Small intestine (tissue), 7 donors: Measurements from ENCODE around the gene GRIK1. TPM values are rescaled to one million over a fixed set of nuclear protein-coding genes. Genes with fewer than 3 reads are reported as not detected.
A peak's percentile ranks its signal among the peaks of the same experiment; 100 is the strongest.

ENCODE experiments used
- DNase-seq, 2 donors: peaks; one replicate each; pipeline versions ENCODE4 v3.0.0 to v3.0.0-alpha.2; 2013
- FAIRE-seq: peaks from 2 replicates; lab custom pipeline; 2012; peaks lifted over from hg19 to GRCh38; lab: Jason Lieb, UNC
- H3K27ac ChIP-seq, 3 donors: one replicate each; pipeline ENCODE4 v1.5.1; 2013; ENCODE audit warnings: low read length in 2 of 3, mild to moderate bottlenecking in 2 of 3, control low read depth in 1 of 3, inconsistent platforms in 1 of 3, low read depth in 1 of 3, moderate library complexity in 1 of 3
- H3K27me3 ChIP-seq, 3 donors: one replicate each; pipeline ENCODE4 v1.6.1; 2013; ENCODE audit warnings: low read length in 3 of 3, inconsistent platforms in 1 of 3; ENCODE audit not compliant: control insufficient read depth in 3 of 3, insufficient read depth in 3 of 3
- H3K36me3 ChIP-seq, 3 donors: one replicate each; pipeline ENCODE4 v1.6.1; 2013; ENCODE audit warnings: low read length in 3 of 3, inconsistent platforms in 1 of 3, low read depth in 1 of 3, mild to moderate bottlenecking in 1 of 3, moderate library complexity in 1 of 3; ENCODE audit not compliant: control insufficient read depth in 3 of 3, insufficient read depth in 2 of 3
- H3K4me1 ChIP-seq, 3 donors: one replicate each; pipeline ENCODE4 v1.6.1; 2013; ENCODE audit warnings: low read length in 2 of 3, inconsistent platforms in 1 of 3, low read depth in 1 of 3, mild to moderate bottlenecking in 1 of 3, moderate library complexity in 1 of 3; ENCODE audit not compliant: control insufficient read depth in 3 of 3, insufficient read depth in 2 of 3
- H3K4me3 ChIP-seq, 3 donors: one replicate each; pipeline ENCODE4 v1.5.1; 2013; ENCODE audit warnings: low read length in 3 of 3, control low read depth in 1 of 3, inconsistent platforms in 1 of 3, low read depth in 1 of 3, mild to moderate bottlenecking in 1 of 3, moderate library complexity in 1 of 3
- H3K9me3 ChIP-seq, 2 donors: one replicate each; pipeline ENCODE4 v1.6.1; 2013; ENCODE audit warnings: low read depth in 1 of 2, low read length in 1 of 2; ENCODE audit not compliant: control insufficient read depth in 2 of 2, insufficient read depth in 1 of 2
- WGBS, 3 donors: extraction: QIAGEN DNeasy Blood & Tissue Kit; methylation state at CpG; one replicate each; pipeline ENCODE4 v1.1.7; 2013; 5-methylcytosine and 5-hydroxymethylcytosine counted together
- polyA plus RNA-seq, 4 donors: library from polyadenylated mRNA; stranded (reverse) in 3 of 4; unstranded in 1 of 4; fragments of 200-250 nt in 3 of 4; fragments of 120-200 nt in 1 of 4; gene quantifications; one replicate each; pipeline versions ENCODE4 v1.2.1 to v1.2.3, GENCODE V29; 2013
- donor health status: healthy with polysubstance abuse.
- donor health status: control.
- donor health status: control.
- donor health status: Bipolar disorder and iron deficiency.
- donor health status: healthy.

Gene GRIK1
- polyA plus RNA-seq, 4 donors, result 0.24 to 0.37 TPM; not detected in 2

GRCh38 chr21:29730281-29730680, 209.5 kb downstream of the GRIK1 start:
- Histone ChIP-seq H3K4me1 (peaks cover 0 to 4% (median 0%) of the 10 kb centered on the region in 3 donors), H3K27me3 (no peaks in the 10 kb centered on the region), H3K9me3 (no peaks in the 10 kb centered on the region), H3K27ac (no peak overlapping the region), H3K4me3 (no peak overlapping the region), H3K36me3 (no peaks in the 10 kb centered on the region)
- WGBS, 3 donors, result 78 to 81% (median 80%) methylated on average over 1 of the region's 1 CpG
- no peak for FAIRE-seq
- DNase-seq, result no peak

GRCh38 chr21:29726044-29726443, 213.8 kb downstream of the GRIK1 start:
- H3K27me3 ChIP-seq, result no peaks in the 10 kb centered on the region
- no peak overlapping the region for H3K4me3 ChIP-seq
- no peaks in the 10 kb centered on the region for H3K9me3 ChIP-seq
- no peak for DNase-seq
- FAIRE-seq, result no peak
- H3K4me1 ChIP-seq, result peaks cover 0 to 6% (median 0%) of the 10 kb centered on the region in 3 donors
- no peaks in the 10 kb centered on the region for H3K36me3 ChIP-seq
- no peak overlapping the region for H3K27ac ChIP-seq

DNA sequence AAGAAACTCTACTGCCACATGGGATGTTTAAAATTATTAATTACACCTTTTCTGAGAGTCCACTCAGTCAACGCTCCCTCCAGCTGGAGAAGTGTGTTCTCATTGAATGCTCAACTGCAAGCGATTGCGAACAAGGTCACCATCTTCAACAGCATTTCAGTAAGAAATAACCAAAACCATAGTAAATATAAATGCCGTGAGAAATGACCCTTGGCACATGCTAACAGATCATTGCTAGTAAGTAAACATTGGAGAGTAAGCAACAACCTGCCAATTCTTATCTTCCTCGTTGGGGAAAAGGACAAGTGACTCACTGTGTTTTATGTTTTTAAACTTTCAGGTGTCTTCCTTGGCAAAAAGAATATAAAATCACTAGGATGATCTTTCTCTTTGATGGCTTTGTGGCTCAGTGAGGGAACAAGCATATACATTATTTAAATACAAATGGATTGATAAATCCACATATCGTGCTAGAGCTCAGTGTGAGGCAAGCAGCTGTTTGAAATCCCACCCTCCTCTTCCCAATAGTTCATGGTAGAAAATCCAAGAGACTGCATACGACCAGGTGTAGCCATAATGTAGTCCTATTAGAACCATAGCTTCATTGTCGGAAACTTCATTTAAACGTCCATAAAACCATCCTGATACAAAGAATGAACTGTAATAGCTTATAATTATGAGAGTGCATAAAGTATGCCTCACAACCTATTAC, 214.6 kb downstream of the GRIK1 start:
- Histone ChIP-seq H3K27me3 (no peaks in the 10 kb centered on the region), H3K4me3 (no peak overlapping the region), H3K4me1 (peaks cover 0 to 6% (median 0%) of the 10 kb centered on the region in 3 donors), H3K9me3 (no peaks in the 10 kb centered on the region), H3K27ac (no peak overlapping the region), H3K36me3 (no peaks in the 10 kb centered on the region)
- no peak for FAIRE-seq
- WGBS, 3 donors, result 16 to 51% (median 27%) methylated on average over 9 of the region's 9 CpGs
- peak; percentile 44 to 51 for DNase-seq

DNA sequence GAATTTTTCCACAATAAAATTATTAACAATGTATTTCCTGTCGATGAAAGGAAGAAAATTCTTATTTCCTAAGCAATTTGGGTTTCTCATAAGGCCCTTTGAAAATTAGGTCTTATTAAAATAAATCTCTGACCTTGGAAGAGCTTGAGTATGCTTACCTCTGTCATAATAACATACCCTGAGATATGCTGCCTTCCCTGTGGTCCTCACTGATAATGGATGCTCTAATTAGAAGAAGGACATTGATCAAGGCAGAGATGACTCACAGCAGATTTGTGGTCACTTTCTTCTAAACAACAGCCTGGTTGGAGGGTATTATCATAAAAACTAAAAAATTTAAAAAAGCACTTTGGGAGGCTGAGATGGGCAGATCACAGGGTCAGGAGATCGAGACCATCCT, 217.8 kb downstream of the GRIK1 start:
- Histone ChIP-seq H3K27ac (no peak overlapping the region), H3K9me3 (peaks cover 0 to 7% of the 10 kb centered on the region in 2 donors), H3K4me1 (peaks cover 0 to 6% (median 0%) of the 10 kb centered on the region in 3 donors), H3K27me3 (no peaks in the 10 kb centered on the region), H3K36me3 (no peaks in the 10 kb centered on the region), H3K4me3 (no peak overlapping the region)
- DNase-seq, result no peak
- FAIRE-seq, result no peak
- WGBS, 3 donors, result 87 to 94% (median 94%) methylated on average over 2 of the region's 2 CpGs

- H3K4me1 ChIP-seq, result peaks cover 0 to 6% (median 0%) of the 10 kb centered on the region in 3 donors
- H3K9me3 ChIP-seq, result peaks cover 0 to 10% of the 10 kb centered on the region in 2 donors
- DNase-seq, result no peak
- WGBS, 3 donors, result 82 to 84% (median 84%) methylated on average over 5 of the region's 5 CpGs
- no peak for FAIRE-seq
- no peak overlapping the region for H3K4me3 ChIP-seq
- no peak overlapping the region for H3K27ac ChIP-seq
- no peaks in the 10 kb centered on the region for H3K36me3 ChIP-seq
- H3K27me3 ChIP-seq, result no peaks in the 10 kb centered on the region
Observed at GRCh38 chr21:29721221-29721620, 218.6 kb downstream of the GRIK1 start.

DNA sequence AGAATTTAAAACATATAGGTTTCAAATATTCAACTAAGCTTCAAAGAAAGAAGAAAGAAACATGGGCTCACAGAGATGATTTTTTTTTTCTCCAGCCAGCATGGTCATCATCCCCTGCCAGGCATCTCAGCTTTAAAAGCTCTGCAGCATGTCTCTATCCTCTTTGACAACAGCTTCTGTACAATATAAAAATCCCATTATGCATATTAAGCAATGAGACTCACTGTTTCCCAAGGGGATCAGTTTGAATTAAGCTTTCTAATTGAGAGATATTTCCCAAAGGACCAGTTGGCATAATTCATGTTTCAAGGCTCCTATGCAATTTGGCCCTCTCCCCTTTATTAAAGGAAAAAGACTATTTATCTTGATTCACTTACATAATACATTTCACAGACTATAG, 220.3 kb downstream of the GRIK1 start:
- H3K27me3 ChIP-seq, result no peaks in the 10 kb centered on the region
- no peak for DNase-seq
- FAIRE-seq, result no peak

GRCh38 chr21:29718081-29718815, 221.5 kb downstream of the GRIK1 start:
- Histone ChIP-seq H3K9me3 (peaks cover 0 to 10% of the 10 kb centered on the region in 2 donors), H3K27ac (no peak overlapping the region), H3K4me1 (no peaks in the 10 kb centered on the region), H3K27me3 (no peaks in the 10 kb centered on the region), H3K36me3 (no peaks in the 10 kb centered on the region), H3K4me3 (no peak overlapping the region)
- no peak for DNase-seq
- no peak for FAIRE-seq
- WGBS, 3 donors, result 89 to 92% (median 92%) methylated on average over 3 of the region's 3 CpGs

More for the DNA sequence above, 220.3 kb downstream of the GRIK1 start:
- H3K9me3 ChIP-seq, result peaks cover 0 to 10% of the 10 kb centered on the region in 2 donors
- no peaks in the 10 kb centered on the region for H3K36me3 ChIP-seq
- no peak overlapping the region for H3K27ac ChIP-seq
- no peaks in the 10 kb centered on the region for H3K4me1 ChIP-seq
- no peak overlapping the region for H3K4me3 ChIP-seq

GRCh38 chr21:29717659-29718058, 222.1 kb downstream of the GRIK1 start:
- no peak for FAIRE-seq
- 19 to 54% (median 29%) methylated on average over 1 of the region's 1 CpG for WGBS, 3 donors

More at GRCh38 chr21:29717659-29718058, 222.1 kb downstream of the GRIK1 start:
- H3K27ac ChIP-seq, result no peak overlapping the region
- H3K27me3 ChIP-seq, result no peaks in the 10 kb centered on the region
- H3K4me1 ChIP-seq, result no peaks in the 10 kb centered on the region
- peaks cover 0 to 10% of the 10 kb centered on the region in 2 donors for H3K9me3 ChIP-seq
- H3K36me3 ChIP-seq, result no peaks in the 10 kb centered on the region
- H3K4me3 ChIP-seq, result no peak overlapping the region
- peak in 1 of 2 donors; percentile 7 for DNase-seq
